Hepatic stellate cell (primary cell): ENCODE data around the gene ACOXL.
"Not testable (repeated sequence)": the region's sequence is repeated elsewhere in the genome, so short reads cannot be mapped to it uniquely, and the experiment has no call there.

ENCODE experiments used
- DNase-seq: peaks from one replicate; pipeline ENCODE4 v3.0.0; 2011; ENCODE audit warnings: low spot score

The ACOXL gene

GRCh38 chr2:110732422-110733413 is at the start of gene ACOXL:
Gene ACOXL (plus strand): TSS chr2:110732573. CDS start chr2:110768390, 35,817 bp downstream.
- DNase-seq = no peak

DNA sequence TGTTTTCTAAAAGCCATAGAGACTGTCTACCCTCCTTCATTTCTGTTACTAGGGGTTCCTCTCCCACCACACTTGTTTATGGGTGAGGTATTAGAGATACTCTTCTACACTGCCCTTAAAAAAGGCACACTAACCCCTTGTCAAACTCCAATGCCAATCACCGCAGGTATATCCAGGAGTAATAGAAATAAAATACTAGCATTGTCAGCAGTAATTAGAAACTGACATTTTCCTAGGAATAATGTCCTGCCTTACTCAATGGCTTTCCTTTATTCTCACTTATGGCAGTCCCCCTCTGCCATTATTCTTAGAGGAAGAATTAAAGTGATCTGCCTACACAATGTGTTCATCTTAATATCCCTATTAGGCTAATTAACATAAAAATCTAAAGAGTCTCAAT is 49.5 kb upstream of the ACOXL start:
- no peak for DNase-seq

DNA sequence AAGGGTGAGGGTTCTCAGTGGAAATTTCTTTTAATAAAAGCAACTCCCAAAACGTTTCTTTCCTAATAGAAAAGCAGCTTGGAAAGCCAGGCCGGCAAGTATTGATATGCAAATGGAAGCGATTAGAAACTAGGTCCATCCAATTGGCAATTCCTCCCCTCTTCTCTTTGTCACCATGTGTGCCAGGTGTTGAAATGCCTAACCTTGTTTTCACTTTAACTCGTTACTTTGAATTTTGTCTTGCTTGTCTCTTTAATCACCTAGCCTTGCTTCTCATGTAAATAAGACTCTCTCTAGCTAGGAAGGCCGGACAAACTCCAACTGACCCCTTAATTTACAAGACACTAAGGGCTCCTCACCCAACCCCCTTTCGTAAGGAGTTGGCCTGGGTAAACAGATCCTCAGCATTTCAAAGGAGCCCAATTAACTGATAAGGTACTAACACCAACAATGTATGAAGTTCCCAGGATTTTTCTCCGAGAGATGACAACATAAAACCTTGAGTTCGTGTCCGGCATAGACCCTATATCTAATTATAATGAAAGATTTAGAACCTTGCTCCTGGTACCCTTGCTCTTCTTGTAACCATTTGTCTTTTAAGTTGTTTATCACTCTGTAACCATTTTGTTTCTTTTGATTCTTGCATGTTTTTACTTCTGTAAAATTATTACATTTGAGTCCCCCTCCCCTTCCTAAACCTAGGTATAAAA is 44.4 kb upstream of the ACOXL start:
- not testable (repeated sequence) for DNase-seq

GRCh38 chr2:110688594-110689091 is 43.7 kb upstream of the ACOXL start:
- DNase-seq = no peak

DNA sequence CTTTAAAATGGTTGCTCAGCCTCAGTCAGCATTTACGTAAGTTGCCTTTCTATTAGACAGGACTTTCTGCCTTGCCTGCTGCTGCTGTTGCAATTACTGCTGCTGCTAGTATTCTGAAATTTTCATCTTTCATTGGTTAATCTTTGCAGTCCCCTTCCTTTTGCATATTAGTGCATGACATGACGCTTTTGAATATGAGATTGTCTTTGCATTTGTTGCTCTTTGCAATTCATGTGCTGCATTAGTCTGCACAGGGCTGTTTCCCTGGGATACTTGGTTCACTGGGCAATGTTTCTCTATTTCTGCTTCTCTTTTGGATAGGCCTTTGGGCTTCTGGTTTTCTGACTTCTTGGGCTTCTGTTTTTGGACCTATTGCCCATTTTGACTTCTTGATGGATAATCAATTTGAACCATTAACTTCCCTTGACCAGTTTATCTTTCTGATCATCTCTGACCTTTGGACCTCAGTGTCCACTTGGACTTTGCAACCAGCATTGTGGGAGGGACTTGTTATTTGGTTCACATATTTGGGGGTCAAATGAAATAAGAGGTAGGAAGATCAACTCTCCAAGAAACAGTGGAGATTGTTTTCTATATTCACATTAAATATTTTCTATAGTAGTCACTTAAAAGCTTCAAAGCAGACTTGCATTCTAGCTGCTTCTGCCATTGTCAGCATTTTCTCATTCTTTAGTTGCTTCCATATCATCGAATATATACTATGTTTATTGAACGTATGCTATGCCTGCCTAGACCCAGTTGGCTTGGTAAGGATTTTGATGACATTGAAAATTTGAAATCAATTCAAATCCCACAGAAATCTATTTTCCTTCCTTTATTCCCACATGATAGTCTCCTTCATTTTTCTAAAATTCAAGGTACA is 42.0 kb upstream of the ACOXL start:
- no peak for DNase-seq

- no peak for DNase-seq
These were observed 40.6 kb upstream of the ACOXL start for GRCh38 chr2:110691612-110692258.

GRCh38 chr2:110695146-110695898 is 37.1 kb upstream of the ACOXL start:
- not testable (repeated sequence) for DNase-seq

DNA sequence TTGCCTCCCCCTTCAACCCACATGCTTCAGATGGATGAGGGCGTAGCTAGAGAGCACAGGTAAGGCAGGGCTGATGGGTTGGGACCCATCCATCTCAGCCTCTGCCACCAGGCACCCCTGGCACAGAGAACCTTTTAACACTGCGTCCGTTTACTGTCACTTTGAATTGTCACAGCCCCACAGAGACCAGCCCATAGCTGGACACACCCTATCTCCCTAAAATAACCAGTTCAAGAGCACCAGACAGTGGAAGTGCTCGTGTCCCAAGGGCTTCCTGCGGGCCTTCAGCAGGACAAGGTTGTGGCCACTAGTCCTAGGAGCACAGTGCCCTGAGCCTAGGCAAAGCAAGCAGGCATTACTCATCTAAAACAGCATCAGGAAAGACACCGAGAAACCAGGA is 34.1 kb upstream of the ACOXL start:
- not testable (repeated sequence) for DNase-seq

- DNase-seq = no peak
These were observed 29.6 kb upstream of the ACOXL start for GRCh38 chr2:110702514-110703380.

DNA sequence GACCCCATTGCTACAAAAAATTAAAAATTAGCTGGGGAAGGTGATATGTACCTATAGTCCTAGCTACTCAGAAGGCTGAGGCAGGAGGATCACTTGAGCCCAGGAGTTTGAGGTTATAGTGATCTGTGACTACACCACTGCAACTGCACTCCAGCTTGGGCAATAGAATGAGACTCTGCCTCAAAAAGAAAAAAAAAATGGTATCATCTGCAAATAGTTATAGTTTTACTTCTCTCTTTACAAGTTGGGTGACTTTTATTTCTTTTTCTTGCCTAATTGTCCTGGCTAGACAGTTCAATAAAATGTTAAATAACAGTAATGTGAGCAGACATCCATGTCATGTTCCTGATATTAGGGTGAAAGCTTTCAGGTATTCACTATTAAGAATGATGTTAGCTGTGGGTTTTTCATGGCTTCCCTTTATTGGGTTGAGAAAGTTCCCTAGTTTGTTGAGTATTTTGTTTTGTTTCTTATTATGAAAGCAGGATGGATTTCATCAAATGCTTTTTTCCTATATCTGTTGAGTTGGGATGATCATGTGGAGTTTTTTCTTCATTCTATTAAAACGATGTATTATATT is 24.9 kb upstream of the ACOXL start:
- DNase-seq = no peak

GRCh38 chr2:110708455-110708854 is 23.9 kb upstream of the ACOXL start:
- no peak for DNase-seq

GRCh38 chr2:110712737-110713136 is 19.6 kb upstream of the ACOXL start:
- no peak for DNase-seq

GRCh38 chr2:110713513-110714362 is 18.6 kb upstream of the ACOXL start:
- DNase-seq = no peak

DNA sequence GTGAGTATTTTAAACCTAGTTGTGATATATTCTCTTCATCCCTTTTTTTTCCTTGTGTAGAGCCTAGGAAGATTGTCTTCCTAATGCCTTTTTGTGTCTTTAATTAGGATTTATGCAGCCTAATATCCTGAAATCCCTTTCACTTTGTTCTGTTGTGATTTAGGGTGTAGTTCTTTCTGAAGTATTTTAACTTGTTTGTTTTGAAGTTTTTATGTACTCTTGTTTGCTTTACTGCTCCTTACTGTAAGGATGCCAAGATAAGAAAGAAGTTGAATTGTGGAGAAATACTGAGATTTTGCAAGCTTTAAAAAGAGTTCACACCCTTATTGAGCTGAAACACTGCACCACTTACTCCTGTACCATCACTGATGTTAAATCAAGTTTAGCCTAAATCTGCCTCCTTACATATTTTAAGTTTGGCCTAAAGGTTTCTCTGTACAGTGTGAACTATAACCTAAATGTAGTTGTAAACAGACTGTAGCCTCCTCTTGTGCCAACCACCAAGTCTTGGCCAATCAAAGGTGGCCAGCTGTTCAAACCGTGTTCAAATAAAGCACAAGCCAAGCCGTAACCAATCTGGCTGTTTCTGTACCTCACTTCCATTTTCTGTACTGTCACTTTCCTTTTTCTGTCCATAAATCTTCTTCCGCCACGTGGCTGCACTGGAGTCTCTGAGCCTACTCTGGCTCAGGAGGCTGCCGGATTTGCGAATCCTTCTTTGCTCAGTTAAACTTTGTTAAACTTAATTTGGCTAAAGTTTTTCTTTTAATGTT is 17.7 kb upstream of the ACOXL start:
- DNase-seq = no peak

DNA sequence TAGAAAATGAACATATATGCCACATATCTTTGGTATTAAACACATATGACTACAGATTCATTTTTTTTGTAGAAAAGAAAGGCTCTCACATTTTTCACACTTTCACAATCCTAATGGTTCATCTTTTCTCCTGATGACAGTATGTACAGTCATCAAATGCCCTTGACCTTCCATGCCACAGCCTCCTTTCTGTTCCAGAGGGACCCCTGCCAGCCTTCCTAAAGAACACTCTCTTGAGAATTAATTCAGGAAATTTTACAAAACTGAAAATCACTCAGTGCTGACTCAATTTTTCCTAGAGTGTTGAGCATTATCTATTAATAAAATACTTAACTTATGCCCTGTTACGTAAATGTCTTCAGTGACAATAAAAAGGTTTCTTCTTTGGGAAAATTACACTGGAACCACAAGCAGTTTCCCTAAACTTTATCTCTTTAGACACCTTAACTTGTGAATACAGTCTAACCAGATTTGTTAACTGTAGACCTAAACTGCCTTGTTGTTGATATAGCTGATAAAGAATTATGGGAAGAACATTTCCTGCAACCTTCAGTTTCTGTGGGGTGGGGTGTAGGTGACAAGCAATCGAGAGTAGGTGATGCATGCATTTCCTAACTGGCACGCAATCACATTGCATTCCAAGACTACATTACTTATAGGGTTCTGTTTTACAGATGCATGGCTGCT is 15.3 kb upstream of the ACOXL start:
- DNase-seq = no peak

GRCh38 chr2:110717734-110718133 is 14.6 kb upstream of the ACOXL start:
- DNase-seq = no peak

GRCh38 chr2:110718382-110718781 is 14.0 kb upstream of the ACOXL start:
- no peak for DNase-seq
